ENCODE measurements around the gene HMG20A.

HMG20A gene

GRCh38 chr15:77502379-77503095 is 81.8 kb downstream of the HMG20A start:
- DNase-seq (ENCODE audit: low spot score): no peak

GRCh38 chr15:77503240-77503639 is 82.6 kb downstream of the HMG20A start:
- DNase-seq (ENCODE audit: low spot score): no peak

GRCh38 chr15:77503764-77504163 is 83.1 kb downstream of the HMG20A start:
- no peak for DNase-seq (ENCODE audit: low spot score)

- no peak for DNase-seq (ENCODE audit: low spot score)
These were observed 83.6 kb downstream of the HMG20A start for GRCh38 chr15:77504306-77504705.

- DNase-seq (ENCODE audit: low spot score): no peak
These were observed 84.2 kb downstream of the HMG20A start for GRCh38 chr15:77504871-77505270.

- DNase-seq (ENCODE audit: low spot score): no peak
These were observed 84.9 kb downstream of the HMG20A start for GRCh38 chr15:77505556-77505955.

- DNase-seq (ENCODE audit: low spot score): no peak
These were observed 85.8 kb downstream of the HMG20A start for GRCh38 chr15:77506311-77507142.

GRCh38 chr15:77507143-77507897 is 86.6 kb downstream of the HMG20A start:
- DNase-seq (ENCODE audit: low spot score): peak; percentile 11

GRCh38 chr15:77507911-77508310 is 87.2 kb downstream of the HMG20A start:
- DNase-seq (ENCODE audit: low spot score): peak; percentile 56

GRCh38 chr15:77508541-77509243 is 88.0 kb downstream of the HMG20A start:
- no peak for DNase-seq (ENCODE audit: low spot score)

GRCh38 chr15:77510066-77511057 is 89.7 kb downstream of the HMG20A start:
- no peak for DNase-seq (ENCODE audit: low spot score)

GRCh38 chr15:77511869-77512268 is 91.2 kb downstream of the HMG20A start:
- DNase-seq (ENCODE audit: low spot score): no peak

- no peak for DNase-seq (ENCODE audit: low spot score)
These were observed 92.5 kb downstream of the HMG20A start for GRCh38 chr15:77513226-77513625.

- DNase-seq (ENCODE audit: low spot score): no peak
These were observed 94.1 kb downstream of the HMG20A start for GRCh38 chr15:77514641-77515402.

- DNase-seq (ENCODE audit: low spot score): no peak
These were observed 94.9 kb downstream of the HMG20A start for GRCh38 chr15:77515613-77516012.

- DNase-seq (ENCODE audit: low spot score): no peak
These were observed 95.4 kb downstream of the HMG20A start for GRCh38 chr15:77516076-77516475.

GRCh38 chr15:77516786-77517185 is 96.1 kb downstream of the HMG20A start:
- no peak for DNase-seq (ENCODE audit: low spot score)

- DNase-seq (ENCODE audit: low spot score): no peak
These were observed 96.9 kb downstream of the HMG20A start for GRCh38 chr15:77517579-77517978.

- no peak for DNase-seq (ENCODE audit: low spot score)
These were observed 97.8 kb downstream of the HMG20A start for GRCh38 chr15:77518458-77518857.

GRCh38 chr15:77519540-77519939 is 98.9 kb downstream of the HMG20A start:
- DNase-seq (ENCODE audit: low spot score): no peak

Data from SW480 (cell line).